ENCODE measurements around the gene FLYWCH1. TPM values are rescaled to one million over a fixed set of nuclear protein-coding genes. Genes with fewer than 3 reads are reported as not detected.

Gene FLYWCH1
- total and polyA plus RNA-seq, 9 of the 15 experiments (the other 6 are each of a cell fraction or from before 2014, with no cell fraction given): 0.18 to 33.6 (median 11.3) TPM

DNA sequence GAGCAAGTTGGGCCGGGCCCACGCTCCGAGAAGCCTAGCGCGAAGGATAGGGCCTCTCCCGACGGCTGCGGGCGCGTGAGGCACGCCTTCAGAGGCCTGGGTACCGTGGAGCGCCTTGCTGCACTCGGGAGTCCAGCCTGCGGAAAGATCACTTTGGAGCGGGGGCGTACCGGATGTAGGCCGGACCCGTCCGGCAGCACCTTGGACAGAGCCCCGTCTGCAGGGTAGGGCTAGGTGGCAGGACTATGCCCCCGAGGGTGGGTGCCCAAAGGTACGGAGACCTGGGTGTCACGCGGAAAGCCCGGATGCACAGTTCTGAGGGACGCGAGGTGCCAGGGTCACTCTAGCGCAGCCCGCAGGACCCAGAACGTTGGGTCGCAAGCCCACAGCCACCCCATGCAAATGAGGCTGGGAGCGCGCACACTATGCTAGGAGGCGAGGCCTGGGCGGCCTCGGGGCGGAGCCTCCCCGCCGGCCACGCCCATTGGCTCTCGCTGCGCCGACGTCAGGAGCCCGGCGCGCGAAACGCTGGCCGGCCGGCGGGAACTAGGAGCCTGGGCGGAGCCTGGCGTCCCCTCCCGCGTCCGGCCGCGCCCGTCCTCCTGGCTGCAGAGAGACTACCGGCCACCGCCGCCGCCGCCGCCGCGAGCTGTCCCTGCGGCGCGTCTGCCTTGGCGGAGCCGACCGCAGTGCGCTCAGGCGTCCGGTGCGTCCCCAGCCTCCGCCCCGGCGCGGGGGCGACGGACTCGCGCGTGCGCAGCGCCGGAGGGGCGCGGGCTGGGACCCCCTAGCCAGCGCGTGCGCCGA, 57.2 kb downstream of the FLYWCH1 start, which contains the start of gene PAQR4 (continued):
- peak; percentile 96 for TF ChIP-seq E2F3 (CRISPR knock-in tag; IDR thresholded peaks at IDR 0.05)
- TF ChIP-seq MEIS2 (IDR thresholded peaks at IDR 0.05; ENCODE audit: partially characterized antibody): peak; percentile 33
- TF ChIP-seq, protein P1, sequence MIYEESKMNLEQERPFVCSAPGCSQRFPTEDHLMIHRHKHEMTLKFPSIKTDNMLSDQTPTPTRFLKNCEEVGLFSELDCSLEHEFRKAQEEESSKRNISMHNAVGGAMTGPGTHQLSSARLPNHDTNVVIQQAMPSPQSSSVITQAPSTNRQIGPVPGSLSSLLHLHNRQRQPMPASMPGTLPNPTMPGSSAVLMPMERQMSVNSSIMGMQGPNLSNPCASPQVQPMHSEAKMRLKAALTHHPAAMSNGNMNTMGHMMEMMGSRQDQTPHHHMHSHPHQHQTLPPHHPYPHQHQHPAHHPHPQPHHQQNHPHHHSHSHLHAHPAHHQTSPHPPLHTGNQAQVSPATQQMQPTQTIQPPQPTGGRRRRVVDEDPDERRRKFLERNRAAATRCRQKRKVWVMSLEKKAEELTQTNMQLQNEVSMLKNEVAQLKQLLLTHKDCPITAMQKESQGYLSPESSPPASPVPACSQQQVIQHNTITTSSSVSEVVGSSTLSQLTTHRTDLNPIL (CRISPR knock-in tag; IDR thresholded peaks at IDR 0.05): no peak
- no peak for TF ChIP-seq FOXM1 (IDR thresholded peaks at IDR 0.05; ENCODE audit: low read depth)
- no peak; the same call in 1 of the 2 replicates for TF ChIP-seq FOXM1 (CRISPR knock-in tag; IDR thresholded peaks at IDR 0.05; ENCODE audit: low read depth)
- TF ChIP-seq ASH1L (IDR thresholded peaks at IDR 0.05; ENCODE audit: borderline replicate concordance, low read depth, partially characterized antibody): no peak
- TF ChIP-seq SMARCB1 (IDR thresholded peaks at IDR 0.05; ENCODE audit: insufficient read length, low read depth): peak; percentile 79
- TF ChIP-seq, protein P2, sequence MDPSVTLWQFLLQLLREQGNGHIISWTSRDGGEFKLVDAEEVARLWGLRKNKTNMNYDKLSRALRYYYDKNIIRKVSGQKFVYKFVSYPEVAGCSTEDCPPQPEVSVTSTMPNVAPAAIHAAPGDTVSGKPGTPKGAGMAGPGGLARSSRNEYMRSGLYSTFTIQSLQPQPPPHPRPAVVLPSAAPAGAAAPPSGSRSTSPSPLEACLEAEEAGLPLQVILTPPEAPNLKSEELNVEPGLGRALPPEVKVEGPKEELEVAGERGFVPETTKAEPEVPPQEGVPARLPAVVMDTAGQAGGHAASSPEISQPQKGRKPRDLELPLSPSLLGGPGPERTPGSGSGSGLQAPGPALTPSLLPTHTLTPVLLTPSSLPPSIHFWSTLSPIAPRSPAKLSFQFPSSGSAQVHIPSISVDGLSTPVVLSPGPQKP (CRISPR knock-in tag; IDR thresholded peaks at IDR 0.05): no peak
- no peak for TF ChIP-seq HDAC3 (IDR thresholded peaks at IDR 0.05; ENCODE audit: borderline replicate concordance, partially characterized antibody)
- TF ChIP-seq CREB1 (IDR thresholded peaks at IDR 0.05): peak; percentile 68
- TF ChIP-seq CREB1 (CRISPR knock-in tag; IDR thresholded peaks at IDR 0.05): peak; percentile 79; the same call in 1 of the 2 replicates
- peak; percentile 60; the same call in 1 of the 2 replicates for TF ChIP-seq ELF2 (CRISPR knock-in tag; IDR thresholded peaks at IDR 0.05)
- TF ChIP-seq, protein P3, sequence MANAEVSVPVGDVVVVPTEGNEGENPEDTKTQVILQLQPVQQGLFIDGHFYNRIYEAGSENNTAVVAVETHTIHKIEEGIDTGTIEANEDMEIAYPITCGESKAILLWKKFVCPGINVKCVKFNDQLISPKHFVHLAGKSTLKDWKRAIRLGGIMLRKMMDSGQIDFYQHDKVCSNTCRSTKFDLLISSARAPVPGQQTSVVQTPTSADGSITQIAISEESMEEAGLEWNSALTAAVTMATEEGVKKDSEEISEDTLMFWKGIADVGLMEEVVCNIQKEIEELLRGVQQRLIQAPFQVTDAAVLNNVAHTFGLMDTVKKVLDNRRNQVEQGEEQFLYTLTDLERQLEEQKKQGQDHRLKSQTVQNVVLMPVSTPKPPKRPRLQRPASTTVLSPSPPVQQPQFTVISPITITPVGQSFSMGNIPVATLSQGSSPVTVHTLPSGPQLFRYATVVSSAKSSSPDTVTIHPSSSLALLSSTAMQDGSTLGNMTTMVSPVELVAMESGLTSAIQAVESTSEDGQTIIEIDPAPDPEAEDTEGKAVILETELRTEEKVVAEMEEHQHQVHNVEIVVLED (CRISPR knock-in tag; IDR thresholded peaks at IDR 0.05): peak; percentile 54
- TF ChIP-seq HCFC1 (IDR thresholded peaks at IDR 0.05; ENCODE audit: low read depth, low read length): no peak
- no peak for TF ChIP-seq POLR2B (IDR thresholded peaks at IDR 0.05; ENCODE audit: low read depth, partially characterized antibody)
- TF ChIP-seq ZNF134 (CRISPR knock-in tag; conservative IDR thresholded peaks at IDR 0.05): no peak
- TF ChIP-seq ATF1 (CRISPR knock-in tag; IDR thresholded peaks at IDR 0.05): no peak; the same call in 1 of the 2 replicates
- TF ChIP-seq ATF1 (tag; IDR thresholded peaks at IDR 0.05): peak; percentile 91
- TF ChIP-seq IFI16 (CRISPR knock-in tag; IDR thresholded peaks at IDR 0.05): no peak
- TF ChIP-seq, protein P4, sequence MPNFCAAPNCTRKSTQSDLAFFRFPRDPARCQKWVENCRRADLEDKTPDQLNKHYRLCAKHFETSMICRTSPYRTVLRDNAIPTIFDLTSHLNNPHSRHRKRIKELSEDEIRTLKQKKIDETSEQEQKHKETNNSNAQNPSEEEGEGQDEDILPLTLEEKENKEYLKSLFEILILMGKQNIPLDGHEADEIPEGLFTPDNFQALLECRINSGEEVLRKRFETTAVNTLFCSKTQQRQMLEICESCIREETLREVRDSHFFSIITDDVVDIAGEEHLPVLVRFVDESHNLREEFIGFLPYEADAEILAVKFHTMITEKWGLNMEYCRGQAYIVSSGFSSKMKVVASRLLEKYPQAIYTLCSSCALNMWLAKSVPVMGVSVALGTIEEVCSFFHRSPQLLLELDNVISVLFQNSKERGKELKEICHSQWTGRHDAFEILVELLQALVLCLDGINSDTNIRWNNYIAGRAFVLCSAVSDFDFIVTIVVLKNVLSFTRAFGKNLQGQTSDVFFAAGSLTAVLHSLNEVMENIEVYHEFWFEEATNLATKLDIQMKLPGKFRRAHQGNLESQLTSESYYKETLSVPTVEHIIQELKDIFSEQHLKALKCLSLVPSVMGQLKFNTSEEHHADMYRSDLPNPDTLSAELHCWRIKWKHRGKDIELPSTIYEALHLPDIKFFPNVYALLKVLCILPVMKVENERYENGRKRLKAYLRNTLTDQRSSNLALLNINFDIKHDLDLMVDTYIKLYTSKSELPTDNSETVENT (CRISPR knock-in tag; IDR thresholded peaks at IDR 0.05): no peak; the same call in none of the 2 replicates
- TF ChIP-seq ZBTB7A (IDR thresholded peaks at IDR 0.05; ENCODE audit: borderline replicate concordance, control insufficient read depth, low read depth, low read length): peak; percentile 88; the same call in 1 of the 2 replicates
- TF ChIP-seq SREBF2 (CRISPR knock-in tag; IDR thresholded peaks at IDR 0.05): no peak
- peak; percentile 92 for TF ChIP-seq PRMT5 (CRISPR knock-in tag; IDR thresholded peaks at IDR 0.05)
- TF ChIP-seq LEF1 (IDR thresholded peaks at IDR 0.05): no peak

Data from K562 (cell line).